ENCODE data around the gene CAMSAP3.
A peak's percentile ranks its signal among the peaks of the same experiment; 100 is the strongest.

The CAMSAP3 gene

DNA sequence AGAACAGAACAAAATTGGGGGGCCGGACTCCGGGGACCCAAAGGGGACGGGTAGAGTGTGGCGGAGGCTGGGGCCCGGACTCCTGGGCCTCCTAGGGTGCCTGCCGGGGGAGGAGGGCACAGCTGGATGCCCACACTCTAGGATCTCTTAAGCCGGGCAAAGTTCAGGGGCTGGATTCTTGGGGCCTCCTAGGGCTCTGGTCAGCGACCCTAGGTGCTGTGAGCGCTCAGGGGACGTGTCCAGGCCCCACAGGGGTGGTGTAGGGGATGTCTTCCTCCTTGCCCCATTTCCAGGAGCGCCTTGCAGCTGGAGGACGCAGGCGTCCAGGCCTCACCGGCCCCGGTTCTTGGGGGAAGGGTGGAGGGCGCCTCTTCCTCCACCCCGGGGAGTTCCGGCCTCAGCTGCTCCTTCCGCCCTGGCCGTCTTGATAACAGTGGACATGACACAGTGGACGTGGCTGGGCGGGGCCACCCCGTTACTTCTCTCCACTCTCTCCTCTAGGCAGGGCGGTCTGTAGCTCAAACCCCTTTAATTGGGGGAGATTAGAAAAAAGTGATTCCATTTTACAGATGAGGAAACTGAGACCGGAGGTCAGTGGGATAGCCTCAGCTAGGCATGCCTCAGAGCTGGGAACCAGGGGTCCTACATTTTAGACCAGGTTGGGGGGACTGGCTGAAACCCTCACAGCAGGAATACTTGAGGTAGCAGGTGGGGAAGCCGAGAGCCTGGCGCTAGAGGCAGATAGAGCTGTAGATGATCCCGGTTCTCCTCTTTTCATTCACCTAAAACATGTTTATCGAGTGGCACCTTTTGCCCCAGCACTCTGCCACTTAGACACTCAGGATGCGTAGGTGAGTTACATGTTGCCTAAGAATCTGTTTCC lies 42.0 kb downstream of the CAMSAP3 start:
- H3K27me3 ChIP-seq (replicated peaks; ENCODE audit: insufficient read depth, low read length): no peaks in the 10 kb centered on the region
- no peaks in the 10 kb centered on the region for H3F3A ChIP-seq (ENCODE audit: insufficient read depth, low read length)
- H2AFZ ChIP-seq (ENCODE audit: low read length): peak overlapping the region; percentile 88
- peak overlapping the region; percentile 90 for H3K4me3 ChIP-seq (ENCODE audit: low read length)
- TF ChIP-seq EZH2phosphoT487 (IDR thresholded peaks at IDR 0.05; ENCODE audit: low read length) (no peak), EZH2 (optimal IDR thresholded peaks at IDR 0.05; ENCODE audit: low read depth, low read length) (no peak), CTCF (IDR thresholded peaks at IDR 0.05; ENCODE audit: low read length) (no peak)
- no peaks in the 10 kb centered on the region for H3K36me3 ChIP-seq (replicated peaks; ENCODE audit: insufficient read depth, low read length)
- no peak for DNase-seq
- peak overlapping the region; percentile 85 for H3K9ac ChIP-seq (ENCODE audit: low read length)
- H3K4me2 ChIP-seq (ENCODE audit: low read depth, low read length): peak overlapping the region; percentile 91
- peaks cover 19% of the 10 kb centered on the region for H3K79me2 ChIP-seq (ENCODE audit: low read length)
- no peaks in the 10 kb centered on the region for H4K20me1 ChIP-seq (ENCODE audit: insufficient read depth, low read length)
- no peaks in the 10 kb centered on the region for H3K9me2 ChIP-seq (replicated peaks; ENCODE audit: insufficient read depth, low read length)
- H3K9me3 ChIP-seq (replicated peaks; ENCODE audit: insufficient read depth, low read length): no peaks in the 10 kb centered on the region
- H3K4me1 ChIP-seq (ENCODE audit: low read length): peaks cover 3% of the 10 kb centered on the region
- H3K27ac ChIP-seq (ENCODE audit: low read length): no peak overlapping the region

- no peak overlapping the region for H3K4me3 ChIP-seq (ENCODE audit: low read length)
- no peak overlapping the region for H2AFZ ChIP-seq (ENCODE audit: low read length)
- H3K27me3 ChIP-seq (replicated peaks; ENCODE audit: insufficient read depth, low read length): no peaks in the 10 kb centered on the region
- no peaks in the 10 kb centered on the region for H3K9me2 ChIP-seq (replicated peaks; ENCODE audit: insufficient read depth, low read length)
- H3F3A ChIP-seq (ENCODE audit: insufficient read depth, low read length): no peaks in the 10 kb centered on the region
- no peak overlapping the region for H3K9ac ChIP-seq (ENCODE audit: low read length)
- DNase-seq: no peak
- peaks cover 3% of the 10 kb centered on the region for H3K4me1 ChIP-seq (ENCODE audit: low read length)
- H3K79me2 ChIP-seq (ENCODE audit: low read length): peaks cover 19% of the 10 kb centered on the region
- no peak overlapping the region for H3K27ac ChIP-seq (ENCODE audit: low read length)
- no peaks in the 10 kb centered on the region for H3K36me3 ChIP-seq (replicated peaks; ENCODE audit: insufficient read depth, low read length)
- H4K20me1 ChIP-seq (ENCODE audit: insufficient read depth, low read length): no peaks in the 10 kb centered on the region
- TF ChIP-seq EZH2 (optimal IDR thresholded peaks at IDR 0.05; ENCODE audit: low read depth, low read length) (no peak), CTCF (IDR thresholded peaks at IDR 0.05; ENCODE audit: low read length) (no peak), EZH2phosphoT487 (IDR thresholded peaks at IDR 0.05; ENCODE audit: low read length) (no peak)
- H3K9me3 ChIP-seq (replicated peaks; ENCODE audit: insufficient read depth, low read length): no peaks in the 10 kb centered on the region
- no peak overlapping the region for H3K4me2 ChIP-seq (ENCODE audit: low read depth, low read length)
Measured at GRCh38 chr19:7638802-7639465, 43.3 kb downstream of the CAMSAP3 start.

GRCh38 chr19:7639863-7640348 lies 44.2 kb downstream of the CAMSAP3 start:
- H3K9ac ChIP-seq (ENCODE audit: low read length): no peak overlapping the region
- no peak overlapping the region for H3K4me2 ChIP-seq (ENCODE audit: low read depth, low read length)
- H2AFZ ChIP-seq (ENCODE audit: low read length): no peak overlapping the region
- no peaks in the 10 kb centered on the region for H3K36me3 ChIP-seq (replicated peaks; ENCODE audit: insufficient read depth, low read length)
- no peaks in the 10 kb centered on the region for H3K9me3 ChIP-seq (replicated peaks; ENCODE audit: insufficient read depth, low read length)
- H3F3A ChIP-seq (ENCODE audit: insufficient read depth, low read length): no peaks in the 10 kb centered on the region
- H3K79me2 ChIP-seq (ENCODE audit: low read length): peaks cover 19% of the 10 kb centered on the region
- no peaks in the 10 kb centered on the region for H3K9me2 ChIP-seq (replicated peaks; ENCODE audit: insufficient read depth, low read length)
- DNase-seq: no peak
- no peak overlapping the region for H3K4me3 ChIP-seq (ENCODE audit: low read length)
- H4K20me1 ChIP-seq (ENCODE audit: insufficient read depth, low read length): no peaks in the 10 kb centered on the region
- no peaks in the 10 kb centered on the region for H3K27me3 ChIP-seq (replicated peaks; ENCODE audit: insufficient read depth, low read length)
- TF ChIP-seq EZH2phosphoT487 (IDR thresholded peaks at IDR 0.05; ENCODE audit: low read length) (no peak), EZH2 (optimal IDR thresholded peaks at IDR 0.05; ENCODE audit: low read depth, low read length) (no peak), CTCF (IDR thresholded peaks at IDR 0.05; ENCODE audit: low read length) (no peak)
- H3K4me1 ChIP-seq (ENCODE audit: low read length): peaks cover 3% of the 10 kb centered on the region
- H3K27ac ChIP-seq (ENCODE audit: low read length): no peak overlapping the region

All from MM.1S (cell line).